ENCODE results near the gene CTRB1. TPM values are rescaled to one million over a fixed set of nuclear protein-coding genes. Genes with fewer than 3 reads are reported as not detected.
A peak's percentile ranks its signal among the peaks of the same experiment; 100 is the strongest.

Gene CTRB1
- total RNA-seq, 3 donors from 2014 or later, result 0.67 to 0.76 TPM; not detected in 1

- ATAC-seq, result no peak
- H3K4me3 ChIP-seq, result no peak overlapping the region
- H3K36me3 ChIP-seq (ENCODE audit: low read depth), result peaks cover 3% of the 10 kb centered on the region
- H3K9me3 ChIP-seq, result no peaks in the 10 kb centered on the region
- intact Hi-C loops (cut with DNase I, micrococcal nuclease), result loop anchor here in 1 of 2 donors (10.0 kb wide), 1 partner anchor 151 kb away; no protein-coding TSS in a partner anchor
- no peak for TF ChIP-seq CTCF (IDR thresholded peaks at IDR 0.05)
- no peaks in the 10 kb centered on the region for H3K4me1 ChIP-seq (ENCODE audit: low read depth)
- no peak for DNase-seq
These were observed 14.8 kb downstream of the CTRB1 start for GRCh38 chr16:75233611-75233938.

GRCh38 chr16:75234856-75235696 lies 16.3 kb downstream of the CTRB1 start:
- H3K36me3 ChIP-seq (ENCODE audit: low read depth), result peaks cover 3% of the 10 kb centered on the region

GRCh38 chr16:75235721-75236193 lies 17.0 kb downstream of the CTRB1 start:
- Histone ChIP-seq H3K9me3 (no peaks in the 10 kb centered on the region), H3K36me3 (ENCODE audit: low read depth) (peaks cover 3% of the 10 kb centered on the region), H3K4me1 (ENCODE audit: low read depth) (no peaks in the 10 kb centered on the region), H3K4me3 (no peak overlapping the region)
- intact Hi-C loops (cut with DNase I, micrococcal nuclease), result loop anchor here in 1 of 2 donors (10.0 kb wide), 1 partner anchor 149 kb away; no protein-coding TSS in a partner anchor
- DNase-seq, result peak in 2 of 3 donors; percentile 38 to 53
- TF ChIP-seq CTCF (IDR thresholded peaks at IDR 0.05), result no peak
- ATAC-seq, result no peak

More at GRCh38 chr16:75234856-75235696, 16.3 kb downstream of the CTRB1 start:
- H3K4me3 ChIP-seq, result no peak overlapping the region
- no peaks in the 10 kb centered on the region for H3K9me3 ChIP-seq
- TF ChIP-seq CTCF (IDR thresholded peaks at IDR 0.05), result no peak
- no peaks in the 10 kb centered on the region for H3K4me1 ChIP-seq (ENCODE audit: low read depth)
- ATAC-seq (no peak), DNase-seq (peak in 2 of 3 donors; percentile 35 to 51)
- intact Hi-C loops (cut with DNase I, micrococcal nuclease), result loop anchor here in 1 of 2 donors (10.0 kb wide), 1 partner anchor 150 kb away; no protein-coding TSS in a partner anchor

- Histone ChIP-seq H3K36me3 (ENCODE audit: low read depth) (peaks cover 3% of the 10 kb centered on the region), H3K4me3 (no peak overlapping the region), H3K4me1 (ENCODE audit: low read depth) (no peaks in the 10 kb centered on the region), H3K9me3 (no peaks in the 10 kb centered on the region)
- DNase-seq (no peak), ATAC-seq (no peak)
- intact Hi-C loops (cut with DNase I, micrococcal nuclease), result loop anchor here in 1 of 2 donors (10.0 kb wide), 1 partner anchor 149 kb away; no protein-coding TSS in a partner anchor
- no peak for TF ChIP-seq CTCF (IDR thresholded peaks at IDR 0.05)
These were observed 17.4 kb downstream of the CTRB1 start for GRCh38 chr16:75236232-75236631.

GRCh38 chr16:75236736-75237397 lies 18.1 kb downstream of the CTRB1 start:
- Histone ChIP-seq H3K4me3 (no peak overlapping the region), H3K9me3 (no peaks in the 10 kb centered on the region), H3K4me1 (ENCODE audit: low read depth) (no peaks in the 10 kb centered on the region), H3K36me3 (ENCODE audit: low read depth) (peaks cover 3% of the 10 kb centered on the region)
- TF ChIP-seq CTCF (IDR thresholded peaks at IDR 0.05), result no peak
- DNase-seq (peak in 1 of 3 donors; percentile 24), ATAC-seq (no peak)
- intact Hi-C loops (cut with DNase I, micrococcal nuclease), result loop anchor here in 1 of 2 donors (10.0 kb wide), 1 partner anchor 148 kb away; no protein-coding TSS in a partner anchor

All from mucosa of descending colon (tissue), 3 donors.